ENCODE data around the gene SOX18. TPM values are rescaled to one million over a fixed set of nuclear protein-coding genes. Genes with fewer than 3 reads are reported as not detected.

SOX18 gene
- total and polyA plus RNA-seq, 2 of the 13 experiments (the other 11 are each of a cell fraction or from before 2014, with no cell fraction given) = 1.6 to 1.9 TPM

GRCh38 chr20:64055893-64056638 is 6.6 kb upstream of the SOX18 start (continued):
- TF ChIP-seq KIAA2018 (CRISPR knock-in tag; IDR thresholded peaks at IDR 0.05; ENCODE audit: borderline replicate concordance) = no peak
- TF ChIP-seq PAXIP1 (CRISPR knock-in tag; conservative IDR thresholded peaks at IDR 0.05) = no peak; the same call in 1 of the 2 replicates
- TF ChIP-seq EED (CRISPR knock-in tag; IDR thresholded peaks at IDR 0.05) = no peak
- no peak for TF ChIP-seq MTF2 (CRISPR knock-in tag; IDR thresholded peaks at IDR 0.05; ENCODE audit: borderline replicate concordance)
- TF ChIP-seq ZNF256 (CRISPR knock-in tag; conservative IDR thresholded peaks at IDR 0.05) = peak; percentile 46; the same call in 1 of the 2 replicates
- peak; percentile 50; the same call in 1 of the 2 replicates for TF ChIP-seq REXO4 (CRISPR knock-in tag; IDR thresholded peaks at IDR 0.05; ENCODE audit: borderline replicate concordance)
- no peak for TF ChIP-seq ZNF737 (CRISPR knock-in tag; IDR thresholded peaks at IDR 0.05; ENCODE audit: borderline replicate concordance)
- no peak for TF ChIP-seq SUZ12 (IDR thresholded peaks at IDR 0.05; ENCODE audit: low read depth, low read length)
- peak; percentile 23; the same call in 1 of the 2 replicates for TF ChIP-seq ARID2 (CRISPR knock-in tag; IDR thresholded peaks at IDR 0.05; ENCODE audit: borderline replicate concordance)
- TF ChIP-seq ZNF564 (CRISPR knock-in tag; IDR thresholded peaks at IDR 0.05) = no peak; the same call in 1 of the 2 replicates
- TF ChIP-seq ZMYM4 (CRISPR knock-in tag; IDR thresholded peaks at IDR 0.05) = peak; percentile 27; the same call in 1 of the 2 replicates
- TF ChIP-seq CREB3 (CRISPR knock-in tag; IDR thresholded peaks at IDR 0.05) = no peak

Measured in HepG2 (cell line).